Measurements from ENCODE around the gene POLR2L.

Gene POLR2L

DNA sequence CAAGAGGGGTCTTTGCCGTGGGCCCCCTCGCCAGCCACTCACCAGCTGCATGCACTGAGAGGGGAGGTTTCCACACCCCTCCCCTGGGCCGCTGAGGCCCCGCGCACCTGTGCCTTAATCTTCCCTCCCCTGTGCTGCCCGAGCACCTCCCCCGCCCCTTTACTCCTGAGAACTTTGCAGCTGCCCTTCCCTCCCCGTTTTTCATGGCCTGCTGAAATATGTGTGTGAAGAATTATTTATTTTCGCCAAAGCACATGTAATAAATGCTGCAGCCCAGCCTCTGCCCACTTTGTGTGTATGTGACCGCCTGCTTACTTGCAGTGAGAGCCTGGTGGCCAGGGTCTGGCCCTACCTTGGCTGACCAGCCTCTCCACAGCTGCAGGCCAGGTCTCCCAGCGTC, 17.4 kb downstream of the POLR2L start:
- DNase-seq, result peak; percentile 52

DNA sequence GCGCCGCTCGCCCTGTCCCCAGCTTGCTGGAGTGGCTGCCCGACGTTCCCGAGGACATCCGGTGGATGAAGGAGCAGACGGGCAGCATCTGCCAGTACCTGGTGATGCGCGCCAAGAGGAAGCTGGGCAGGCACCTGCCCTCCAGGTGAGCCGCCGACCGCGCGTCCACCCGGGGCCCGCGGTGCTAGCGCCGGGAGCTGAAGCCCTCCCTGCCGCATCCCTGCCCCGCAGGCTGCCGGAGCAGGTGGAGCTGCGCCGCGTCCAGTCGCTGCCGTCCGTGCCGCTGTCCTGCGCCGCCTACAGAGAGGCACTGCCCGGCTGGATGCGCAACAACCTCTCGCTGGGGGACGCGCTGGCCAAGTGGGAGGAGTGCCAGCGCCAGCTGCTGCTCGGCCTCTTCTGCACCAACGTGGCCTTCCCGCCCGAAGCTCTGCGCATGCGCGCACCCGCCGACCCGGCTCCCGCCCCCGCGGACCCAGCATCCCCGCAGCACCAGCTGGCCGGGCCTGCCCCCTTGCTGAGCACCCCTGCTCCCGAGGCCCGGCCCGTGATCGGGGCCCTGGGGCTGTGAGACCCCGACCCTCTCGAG, 17.9 kb downstream of the POLR2L start:
- peak; percentile 88 for DNase-seq

DNA sequence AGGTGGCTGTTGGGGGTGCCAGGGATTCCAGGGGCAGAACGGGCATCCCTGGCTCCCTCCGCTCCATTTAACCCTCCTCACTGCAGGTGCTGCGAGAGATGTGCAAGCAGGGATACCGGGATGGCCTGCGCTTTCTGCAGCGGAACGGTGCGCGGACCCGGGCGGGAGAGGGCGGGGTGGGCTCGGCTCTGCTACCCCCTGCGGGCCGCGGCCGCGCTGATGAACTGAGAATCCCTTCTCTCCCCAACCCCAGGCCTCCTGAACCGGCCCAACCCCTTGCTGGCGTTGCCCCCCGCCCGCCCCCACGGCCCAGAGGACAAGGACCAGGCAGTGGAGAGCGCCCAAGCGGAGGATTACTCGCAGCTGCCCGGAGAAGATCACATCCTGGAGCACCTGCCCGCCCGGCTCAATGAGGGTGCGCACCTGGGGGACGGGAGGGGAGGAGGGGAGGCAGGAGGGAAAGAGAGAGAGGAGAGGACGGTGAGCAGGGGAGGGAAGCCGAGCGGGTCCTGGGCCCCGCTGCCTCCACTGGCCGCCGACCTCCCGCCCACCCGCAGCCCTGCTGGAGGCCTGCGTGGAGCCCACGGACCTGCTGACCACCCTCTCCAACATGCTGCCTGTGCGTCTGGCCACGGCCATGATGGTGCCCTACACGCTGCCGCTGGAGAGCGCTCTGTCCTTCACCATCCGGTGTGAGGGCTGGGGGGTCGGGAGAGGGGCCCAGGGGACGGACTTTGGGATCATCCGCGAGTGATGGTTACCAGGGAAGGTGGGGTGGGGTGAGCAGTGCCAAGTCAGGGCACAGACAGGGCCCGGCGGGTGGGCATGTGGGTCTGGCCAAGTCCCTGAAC, 18.7 kb downstream of the POLR2L start:
- no peak for DNase-seq

DNA sequence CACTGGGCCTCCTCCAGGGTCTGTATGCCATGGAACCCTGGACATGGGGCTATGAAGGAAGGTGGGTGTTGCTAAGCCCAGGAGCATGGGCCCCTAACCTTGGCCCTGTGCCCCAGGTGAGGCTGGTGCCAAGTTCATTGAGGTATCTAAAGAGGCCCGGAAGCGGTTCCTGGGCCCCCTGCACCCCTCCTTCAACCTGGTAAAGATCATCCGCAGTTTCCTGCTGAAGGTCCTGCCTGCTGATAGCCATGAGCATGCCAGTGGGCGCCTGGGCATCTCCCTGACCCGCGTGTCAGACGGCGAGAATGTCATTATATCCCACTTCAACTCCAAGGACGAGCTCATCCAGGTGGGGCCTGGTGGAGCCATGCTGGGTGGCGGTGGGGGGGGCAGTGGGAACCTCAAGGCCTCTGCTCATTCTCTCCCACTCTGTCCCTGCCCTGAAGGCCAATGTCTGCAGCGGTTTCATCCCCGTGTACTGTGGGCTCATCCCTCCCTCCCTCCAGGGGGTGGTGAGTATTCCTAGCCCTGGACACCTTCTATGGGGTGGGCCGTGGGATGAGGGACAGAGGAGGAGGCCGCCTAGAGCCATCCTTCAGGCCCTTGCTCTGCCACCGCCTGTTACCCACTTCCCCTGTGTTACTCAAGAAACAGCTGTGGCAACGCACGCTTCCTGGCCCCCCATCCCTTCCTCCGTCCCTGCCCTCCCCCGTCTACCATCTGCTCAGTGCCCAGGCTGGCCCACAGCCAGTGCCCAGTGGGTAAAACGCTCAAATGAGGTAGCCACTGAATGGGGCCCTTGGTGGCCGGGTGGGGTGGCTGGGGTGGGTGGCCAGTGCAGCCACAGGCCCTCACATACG, 20.6 kb downstream of the POLR2L start:
- DNase-seq, result no peak

DNA sequence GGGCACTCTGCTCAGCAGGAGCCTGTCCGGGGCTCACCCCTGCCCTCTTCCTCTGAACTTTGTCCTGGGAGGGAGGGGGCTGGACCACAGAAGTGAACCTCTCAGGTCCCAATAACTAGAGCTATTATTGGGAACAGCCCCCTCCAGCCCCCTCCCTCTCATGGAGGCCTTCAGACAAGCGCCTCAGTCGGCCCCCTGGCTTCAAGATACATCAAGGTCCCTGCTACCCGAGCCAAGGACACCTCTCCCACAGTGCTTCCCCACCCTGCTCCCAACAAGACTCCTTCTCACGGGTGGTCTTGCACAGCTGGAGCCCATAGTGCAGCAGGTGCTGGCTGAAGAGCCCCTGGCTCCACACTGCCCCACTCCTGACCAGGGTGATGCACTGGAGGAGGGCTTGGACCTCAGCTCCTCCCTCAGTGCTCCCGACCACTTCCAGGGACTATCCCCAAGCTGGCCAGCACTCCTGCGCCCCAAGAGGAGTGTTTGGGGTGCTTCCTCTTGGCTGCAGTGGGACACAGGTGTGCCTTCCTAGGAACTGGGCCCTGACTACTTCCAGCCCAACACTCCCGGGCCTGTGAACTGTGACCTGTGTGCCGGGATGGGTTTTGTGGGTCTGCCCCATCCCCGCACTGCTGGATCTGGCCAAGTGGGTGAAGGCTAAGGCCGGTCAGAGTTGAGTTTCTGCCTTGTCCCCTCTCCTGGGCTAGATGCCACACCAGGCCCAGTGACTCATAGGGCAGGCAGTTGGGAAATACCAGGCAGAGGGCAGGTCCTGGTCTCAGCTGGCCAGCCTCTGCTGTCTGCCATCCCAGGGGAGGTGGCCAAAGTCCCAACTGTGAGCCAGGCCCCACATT, 21.4 kb downstream of the POLR2L start:
- no peak for DNase-seq

DNA sequence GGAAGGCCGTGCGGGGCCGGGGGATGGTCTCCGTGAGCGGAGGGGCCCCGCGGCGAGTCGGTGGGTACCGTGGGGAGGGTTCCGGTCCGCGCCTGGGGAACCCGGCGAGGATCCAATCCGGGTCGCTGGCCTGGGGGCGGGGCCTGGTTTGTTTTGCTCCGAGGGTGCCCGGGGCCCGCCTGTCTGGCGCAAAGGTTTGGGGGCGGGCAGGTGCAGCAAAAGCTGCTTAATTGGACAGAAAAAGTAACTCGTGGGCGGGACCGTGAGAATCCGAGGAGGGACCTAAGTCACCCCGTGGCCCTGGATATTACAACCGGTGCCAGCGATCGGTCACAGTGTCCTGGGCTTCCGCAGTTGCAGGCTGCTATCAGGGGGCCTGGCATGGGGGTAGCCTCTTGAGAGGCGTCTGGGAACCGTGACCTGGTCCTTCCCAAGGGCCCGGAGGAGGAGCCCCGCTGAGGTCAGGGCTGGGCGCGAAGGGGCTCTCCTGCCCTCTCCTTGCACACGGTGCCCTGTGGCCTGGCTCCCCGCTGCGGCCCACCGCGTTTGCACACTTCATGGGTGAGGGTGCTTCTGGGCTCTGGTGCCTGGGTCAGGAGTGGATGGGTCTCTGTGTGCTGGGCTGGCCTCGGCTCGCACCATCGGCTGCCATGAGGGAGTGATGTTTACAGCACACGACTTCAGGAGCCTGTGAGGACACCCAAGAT, 22.2 kb downstream of the POLR2L start:
- peak; percentile 44 for DNase-seq

DNA sequence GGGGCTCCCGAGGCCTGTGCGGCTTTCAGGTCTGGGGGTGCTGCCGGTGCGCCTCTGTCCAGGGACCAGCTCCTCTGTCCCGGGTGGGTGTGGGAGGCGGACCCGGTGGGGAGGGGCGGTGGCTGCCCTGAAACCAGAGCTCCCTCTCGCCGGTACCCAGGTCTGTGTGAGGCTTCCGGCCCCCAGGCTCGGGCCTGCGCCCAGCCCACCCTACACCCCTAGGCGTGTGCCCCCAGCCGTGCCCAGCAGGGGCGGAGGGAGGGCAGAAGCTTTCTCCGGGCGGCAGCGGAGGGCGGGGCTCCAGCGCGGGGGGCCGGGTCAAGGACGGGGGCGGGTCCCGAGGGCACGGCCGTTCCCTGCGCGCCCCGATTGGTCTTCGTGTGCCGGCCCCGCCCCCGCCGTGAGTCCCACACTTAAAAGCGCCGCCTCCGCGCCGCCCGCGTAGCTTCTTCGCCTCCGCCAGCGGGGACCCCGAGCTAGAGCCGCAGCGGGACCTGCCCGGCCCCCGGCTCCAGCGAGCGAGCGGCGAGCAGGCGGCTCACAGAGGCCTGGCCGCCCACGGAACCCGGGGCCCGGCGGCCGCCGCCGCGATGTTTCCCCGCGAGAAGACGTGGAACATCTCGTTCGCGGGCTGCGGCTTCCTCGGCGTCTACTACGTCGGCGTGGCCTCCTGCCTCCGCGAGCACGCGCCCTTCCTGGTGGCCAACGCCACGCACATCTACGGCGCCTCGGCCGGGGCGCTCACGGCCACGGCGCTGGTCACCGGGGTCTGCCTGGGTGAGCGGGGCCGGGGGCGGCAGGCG, 23.0 kb downstream of the POLR2L start:
- peak; percentile 84 for DNase-seq

DNA sequence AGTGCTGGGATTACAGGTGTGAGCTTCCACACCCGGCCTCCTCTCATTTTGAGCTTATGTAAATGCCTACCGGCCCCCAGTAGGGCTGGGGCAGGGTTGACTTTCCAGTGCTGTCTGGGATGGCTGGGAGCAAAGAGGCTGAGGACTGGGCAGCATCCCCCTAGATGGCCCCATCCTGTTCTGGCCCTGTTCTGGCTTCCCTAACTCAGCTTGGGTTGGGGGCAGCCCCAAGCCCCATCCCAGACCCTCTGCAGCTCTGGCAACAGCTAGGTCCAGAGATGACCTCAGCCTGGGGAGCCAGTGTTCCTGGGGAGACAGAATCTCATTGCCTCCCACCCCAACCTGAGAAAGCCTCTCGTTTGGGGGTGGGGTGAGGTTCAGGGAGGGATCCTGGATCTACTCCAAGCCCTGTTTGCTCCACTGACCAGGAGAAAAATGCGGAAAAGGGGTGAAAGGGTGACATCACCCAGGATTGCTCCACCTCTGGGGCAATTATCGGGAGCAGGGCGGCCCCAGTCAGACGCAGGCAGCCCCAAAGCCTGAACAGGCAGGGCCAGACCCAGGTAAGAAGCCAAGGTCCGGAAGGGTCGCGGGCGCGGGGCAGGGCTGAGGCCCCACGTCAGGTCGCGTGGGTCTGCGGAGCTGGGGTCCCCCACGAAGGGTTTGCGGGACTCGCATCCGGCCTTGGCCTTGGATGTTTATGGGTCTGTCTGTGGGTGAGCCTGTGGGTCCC, 23.8 kb downstream of the POLR2L start, which contains the start of gene PNPLA2:
PNPLA2 (plus strand) TSS at position 519 of the 733 bp plus-strand sequence. CDS start 805 bp downstream, outside the sequence.
- no peak for DNase-seq

DNA sequence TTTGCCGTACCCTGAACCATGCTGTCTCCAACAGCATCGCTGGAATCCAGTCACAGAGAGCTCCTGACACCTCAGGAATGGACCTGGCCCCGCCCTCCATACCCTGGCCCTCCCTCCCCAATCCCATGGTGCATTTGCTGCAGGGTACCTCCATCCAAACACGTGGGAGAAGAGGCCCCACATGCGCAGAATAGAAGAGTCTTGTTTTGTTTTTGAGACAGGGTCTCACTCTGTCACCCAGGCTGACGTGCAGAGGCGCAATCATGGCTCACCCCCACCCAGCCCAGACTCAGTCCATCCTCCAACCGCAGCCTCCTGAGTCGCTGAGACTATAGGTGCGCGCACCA, 25.9 kb downstream of the POLR2L start:
- no peak for DNase-seq

DNA sequence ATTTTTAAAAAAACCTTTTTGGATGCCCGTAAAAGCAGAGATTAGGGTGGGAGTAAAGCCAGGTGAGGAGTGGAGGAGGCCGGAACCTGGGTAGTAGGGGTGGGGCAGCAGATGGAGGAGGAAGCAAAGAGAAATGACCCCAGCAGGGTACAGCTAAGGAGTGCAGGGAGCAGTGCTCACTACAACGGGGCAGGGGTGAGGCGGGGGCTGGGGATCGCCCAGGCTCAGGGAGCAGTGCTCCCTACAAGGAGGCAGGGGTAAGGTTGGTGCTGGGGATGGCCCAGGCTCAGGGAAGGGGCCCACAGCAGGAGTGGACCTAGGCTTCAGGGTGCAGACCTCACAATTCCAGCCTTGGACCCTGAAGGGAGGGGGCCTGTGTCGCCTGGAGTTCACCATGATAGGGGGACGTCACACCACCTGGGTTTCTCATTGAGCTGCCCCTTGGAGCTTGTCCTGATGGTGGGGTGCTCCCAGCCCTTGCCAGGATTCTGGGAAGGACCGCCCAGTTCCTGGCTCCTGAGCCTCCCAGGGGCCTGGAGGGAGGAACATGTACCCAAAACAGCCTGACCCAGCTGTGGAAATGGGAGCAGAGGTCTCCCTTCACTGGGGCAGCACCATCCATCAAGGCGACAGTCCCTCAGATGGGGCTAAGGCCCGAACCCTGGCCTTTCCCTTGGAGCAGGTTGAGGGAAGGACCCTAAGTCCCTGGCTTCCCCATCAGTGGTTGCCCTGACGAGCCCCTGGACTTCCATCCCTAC, 26.5 kb downstream of the POLR2L start:
- no peak for DNase-seq

DNA sequence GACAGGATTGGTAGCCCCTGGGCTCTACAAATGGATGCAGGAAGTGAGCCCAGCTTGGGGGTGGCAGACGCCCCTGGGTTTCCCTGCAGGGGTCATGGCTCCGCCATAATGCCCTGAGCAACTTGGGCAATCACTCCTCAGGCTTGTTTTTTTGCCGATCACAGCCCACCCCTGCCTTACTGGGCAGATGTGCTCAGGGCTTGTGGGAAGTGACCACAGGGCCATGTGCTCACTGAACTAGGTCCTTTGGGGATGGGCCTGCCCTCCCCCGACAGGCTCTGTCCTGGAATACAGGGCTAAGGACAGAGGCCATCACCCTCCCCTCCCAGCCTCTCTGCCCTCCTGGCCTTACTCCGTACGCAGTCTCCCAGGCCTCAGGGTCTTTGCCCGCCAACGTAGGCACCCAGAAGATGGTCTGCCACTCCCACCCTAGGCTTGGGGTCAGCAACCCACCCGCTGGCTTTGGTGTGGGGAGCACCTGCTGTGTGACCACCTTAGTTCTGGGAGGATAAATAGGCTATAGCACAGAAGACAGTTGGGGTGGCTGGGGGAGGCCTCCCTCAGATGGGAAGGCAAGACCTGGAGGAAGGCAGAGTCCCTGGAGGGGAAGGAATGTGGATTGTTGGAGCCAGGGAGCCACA, 28.8 kb downstream of the POLR2L start:
- DNase-seq, result no peak

DNA sequence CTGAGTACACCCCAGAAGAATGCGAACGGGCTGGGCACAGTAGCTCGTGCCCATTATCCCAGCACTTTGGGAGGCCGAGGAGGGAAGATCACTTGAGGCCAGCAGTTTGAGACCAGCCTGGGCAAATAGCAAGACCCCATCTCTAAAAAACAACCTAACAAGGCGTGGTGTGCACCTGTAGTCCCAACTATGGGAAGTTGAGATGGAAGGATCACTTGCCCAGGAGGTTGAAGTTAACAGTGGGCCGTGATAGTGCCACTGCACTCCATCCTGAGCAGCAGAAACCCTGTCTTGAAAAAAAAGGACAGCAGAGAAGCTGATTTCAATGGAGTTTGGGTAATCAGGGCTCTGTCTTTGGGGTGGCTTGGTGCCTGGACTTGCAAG, 29.3 kb downstream of the POLR2L start:
- DNase-seq, result no peak

DNA sequence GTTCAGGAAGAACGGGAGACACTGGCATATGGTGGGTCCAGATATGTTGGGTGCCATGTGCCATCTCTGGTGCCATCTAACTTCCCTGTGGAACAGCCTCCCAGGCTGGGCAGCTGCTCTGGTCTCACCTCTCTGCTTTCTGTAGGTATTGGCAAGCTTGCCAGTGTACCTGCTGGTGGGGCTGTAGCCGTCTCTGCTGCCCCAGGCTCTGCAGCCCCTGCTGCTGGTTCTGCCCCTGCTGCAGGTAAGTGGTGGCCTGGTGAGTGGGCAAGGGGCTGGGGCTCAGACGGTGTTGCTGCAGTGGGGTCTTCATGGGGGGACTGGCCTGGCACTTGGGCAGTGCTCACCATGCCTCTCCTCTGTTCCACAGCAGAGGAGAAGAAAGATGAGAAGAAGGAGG, 29.9 kb downstream of the POLR2L start:
- DNase-seq, result no peak

DNA sequence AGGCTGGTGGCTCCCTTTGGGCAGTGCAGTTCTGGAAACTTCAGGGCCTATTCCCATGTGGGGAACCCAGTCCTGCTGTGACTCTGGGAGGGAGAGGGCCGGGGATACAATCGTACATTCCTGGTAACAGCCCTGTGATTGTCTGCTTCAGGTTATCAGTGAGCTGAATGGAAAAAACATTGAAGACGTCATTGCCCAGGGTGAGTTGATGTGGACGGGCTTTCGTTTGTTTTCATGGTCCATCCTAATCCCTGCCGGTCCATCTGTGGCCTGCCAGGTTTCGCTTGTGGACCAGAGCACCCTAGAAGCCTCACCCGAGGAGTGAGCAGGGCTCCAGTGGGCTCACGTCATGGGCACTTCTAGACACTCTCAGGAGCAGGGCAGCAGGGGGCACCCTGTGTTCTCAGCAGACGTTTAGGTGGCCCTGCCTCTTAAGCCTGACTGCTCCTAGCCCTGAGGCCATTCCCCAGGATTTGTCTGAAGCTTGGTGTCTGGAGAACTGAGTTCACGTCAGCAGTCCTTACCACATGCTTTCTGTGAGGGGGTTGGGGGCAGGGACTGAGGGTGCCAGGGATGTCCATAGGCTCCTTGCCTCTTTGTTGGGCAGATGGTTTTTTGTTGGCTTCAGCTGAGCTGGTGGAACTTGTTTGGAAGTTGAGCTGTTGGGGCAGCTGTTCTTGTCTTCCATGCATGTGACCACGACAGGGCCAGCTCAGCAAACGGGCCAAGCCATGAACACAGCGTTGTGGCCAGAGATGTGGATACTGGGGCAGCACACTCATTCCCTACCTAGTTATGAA, 30.7 kb downstream of the POLR2L start:
- no peak for DNase-seq

DNA sequence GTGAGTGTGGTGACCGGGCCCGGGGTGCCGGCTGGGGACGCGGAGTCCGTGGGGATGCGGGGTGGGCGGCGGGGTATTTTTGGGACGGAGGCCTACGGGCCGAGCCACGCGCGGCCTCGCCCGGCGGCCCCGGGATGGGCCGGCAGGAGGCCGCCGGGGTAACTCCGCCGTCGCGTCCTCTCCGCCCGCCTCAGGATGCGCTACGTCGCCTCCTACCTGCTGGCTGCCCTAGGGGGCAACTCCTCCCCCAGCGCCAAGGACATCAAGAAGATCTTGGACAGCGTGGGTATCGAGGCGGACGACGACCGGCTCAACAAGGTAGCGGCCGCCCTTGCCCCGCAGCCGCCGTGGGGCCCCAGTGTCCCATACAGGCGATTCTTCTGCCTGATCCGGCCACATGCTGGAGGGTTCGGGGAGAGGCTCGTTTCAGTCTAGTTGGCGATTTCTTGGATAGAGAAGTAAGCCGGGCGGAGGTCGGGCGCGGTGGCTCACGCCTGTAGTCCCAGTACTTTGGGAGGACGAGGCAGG, 32.2 kb downstream of the POLR2L start:
- no peak for DNase-seq

DNA sequence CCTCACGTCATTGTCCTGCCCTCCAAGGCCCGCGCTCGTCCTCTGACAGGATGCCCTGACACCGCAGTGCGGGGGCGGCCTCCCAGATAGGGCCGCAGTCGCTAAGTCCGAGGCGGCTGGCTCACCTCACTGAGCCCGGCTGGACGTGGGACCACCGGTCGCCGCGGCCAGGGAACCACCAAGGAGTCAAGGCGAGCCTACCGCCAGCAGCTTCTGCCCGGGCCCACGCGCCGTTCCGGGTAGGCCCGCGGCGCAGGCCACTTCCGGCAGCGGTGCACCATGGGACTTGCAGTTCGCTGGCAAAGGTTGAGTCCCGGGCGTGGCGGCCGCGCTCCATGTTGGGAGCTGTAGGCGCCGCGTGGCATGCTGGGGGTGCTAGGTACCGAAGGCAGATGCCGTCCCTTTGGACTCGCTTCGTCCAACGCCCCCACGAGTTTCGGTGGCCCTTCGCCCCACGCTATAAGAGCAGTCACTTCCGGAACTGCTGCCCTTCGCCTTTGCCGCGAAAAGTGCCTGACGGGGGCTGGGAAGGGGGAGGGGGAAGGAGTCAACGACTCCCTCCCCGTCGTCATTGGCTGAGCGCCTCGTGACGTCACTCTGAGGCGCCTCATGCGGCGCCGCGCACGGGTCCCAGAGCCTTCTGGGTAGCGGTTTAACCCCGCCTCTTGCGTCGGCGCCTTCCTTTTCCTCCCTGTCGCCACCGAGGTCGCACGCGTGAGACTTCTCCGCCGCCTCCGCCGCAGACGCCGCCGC, 32.9 kb downstream of the POLR2L start, which contains the start of gene RPLP2:
RPLP2 (plus strand) TSS at position 681 of the 753 bp plus-strand sequence. CDS start 268 bp downstream, outside the sequence.
- DNase-seq, result peak; percentile 97
